Measurements from ENCODE around the gene CHMP5.
A peak's percentile ranks its signal among the peaks of the same experiment; 100 is the strongest.

Gene CHMP5

DNA sequence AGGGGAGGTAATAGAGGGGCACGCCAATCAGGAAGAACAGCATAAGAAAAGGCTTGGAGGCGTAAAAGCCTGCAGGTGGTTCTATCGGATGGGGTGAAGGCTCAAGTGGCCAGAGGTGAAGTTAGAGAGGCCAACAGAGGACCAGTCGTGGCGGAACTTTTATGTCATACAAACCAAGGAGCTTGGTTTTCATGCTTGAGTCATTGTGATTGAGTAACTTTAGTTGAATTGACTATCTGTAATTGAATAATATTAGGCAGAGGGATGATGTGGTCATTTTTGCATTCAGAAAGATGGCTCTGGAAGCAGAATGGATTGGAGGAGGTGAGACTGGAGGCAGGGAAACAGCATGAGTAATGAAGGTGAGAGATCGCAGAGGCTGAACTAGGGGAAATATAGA, 32.0 kb upstream of the CHMP5 start:
- no peak overlapping the region for H3K4me3 ChIP-seq (ENCODE audit: low read depth, low read length)
- TF ChIP-seq, protein P1, sequence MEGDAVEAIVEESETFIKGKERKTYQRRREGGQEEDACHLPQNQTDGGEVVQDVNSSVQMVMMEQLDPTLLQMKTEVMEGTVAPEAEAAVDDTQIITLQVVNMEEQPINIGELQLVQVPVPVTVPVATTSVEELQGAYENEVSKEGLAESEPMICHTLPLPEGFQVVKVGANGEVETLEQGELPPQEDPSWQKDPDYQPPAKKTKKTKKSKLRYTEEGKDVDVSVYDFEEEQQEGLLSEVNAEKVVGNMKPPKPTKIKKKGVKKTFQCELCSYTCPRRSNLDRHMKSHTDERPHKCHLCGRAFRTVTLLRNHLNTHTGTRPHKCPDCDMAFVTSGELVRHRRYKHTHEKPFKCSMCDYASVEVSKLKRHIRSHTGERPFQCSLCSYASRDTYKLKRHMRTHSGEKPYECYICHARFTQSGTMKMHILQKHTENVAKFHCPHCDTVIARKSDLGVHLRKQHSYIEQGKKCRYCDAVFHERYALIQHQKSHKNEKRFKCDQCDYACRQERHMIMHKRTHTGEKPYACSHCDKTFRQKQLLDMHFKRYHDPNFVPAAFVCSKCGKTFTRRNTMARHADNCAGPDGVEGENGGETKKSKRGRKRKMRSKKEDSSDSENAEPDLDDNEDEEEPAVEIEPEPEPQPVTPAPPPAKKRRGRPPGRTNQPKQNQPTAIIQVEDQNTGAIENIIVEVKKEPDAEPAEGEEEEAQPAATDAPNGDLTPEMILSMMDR (IDR thresholded peaks at IDR 0.05; ENCODE audit: control insufficient read depth, extremely low read depth, insufficient read depth), result no peak
- no peak for DNase-seq (ENCODE audit: low read depth)

DNA sequence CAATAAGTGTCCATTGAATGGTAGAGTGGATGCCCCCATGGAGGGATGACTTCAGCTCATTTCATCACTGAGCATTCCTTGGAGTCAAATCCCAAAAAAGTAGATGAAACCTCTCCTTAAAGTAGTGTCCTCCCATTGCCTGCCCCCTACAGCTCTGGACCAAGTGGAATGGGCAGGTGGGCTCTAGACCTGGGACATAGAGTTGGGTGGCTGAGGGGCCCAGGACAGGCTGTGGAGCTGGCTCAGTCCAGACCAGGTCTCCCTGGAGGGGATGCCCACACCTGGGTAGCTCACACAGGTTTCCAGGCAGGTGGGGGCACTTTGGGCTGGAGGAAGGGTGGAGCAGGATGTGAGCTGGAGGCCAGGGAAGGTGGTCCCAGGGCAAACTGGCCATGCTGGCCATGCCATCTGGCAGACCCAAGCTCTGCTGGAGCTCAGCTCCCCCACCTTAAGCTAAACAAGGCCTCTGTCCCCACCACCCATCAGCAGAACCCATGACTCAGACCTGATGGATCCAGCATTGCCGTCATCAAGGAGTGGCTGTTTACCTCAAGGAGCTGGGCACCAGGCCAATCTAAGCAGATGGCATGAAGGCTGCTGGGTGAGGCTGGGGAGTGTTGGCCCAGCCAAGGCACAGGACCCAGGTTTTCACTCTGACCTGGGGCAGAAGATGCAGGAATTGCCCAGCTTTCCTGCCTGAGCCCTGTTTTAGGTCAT, 31.1 kb upstream of the CHMP5 start:
- peak; percentile 74 for DNase-seq (ENCODE audit: low read depth)
- no peak overlapping the region for H3K4me3 ChIP-seq (ENCODE audit: low read depth, low read length)
- TF ChIP-seq, protein P1 (IDR thresholded peaks at IDR 0.05; ENCODE audit: control insufficient read depth, extremely low read depth, insufficient read depth), result no peak

DNA sequence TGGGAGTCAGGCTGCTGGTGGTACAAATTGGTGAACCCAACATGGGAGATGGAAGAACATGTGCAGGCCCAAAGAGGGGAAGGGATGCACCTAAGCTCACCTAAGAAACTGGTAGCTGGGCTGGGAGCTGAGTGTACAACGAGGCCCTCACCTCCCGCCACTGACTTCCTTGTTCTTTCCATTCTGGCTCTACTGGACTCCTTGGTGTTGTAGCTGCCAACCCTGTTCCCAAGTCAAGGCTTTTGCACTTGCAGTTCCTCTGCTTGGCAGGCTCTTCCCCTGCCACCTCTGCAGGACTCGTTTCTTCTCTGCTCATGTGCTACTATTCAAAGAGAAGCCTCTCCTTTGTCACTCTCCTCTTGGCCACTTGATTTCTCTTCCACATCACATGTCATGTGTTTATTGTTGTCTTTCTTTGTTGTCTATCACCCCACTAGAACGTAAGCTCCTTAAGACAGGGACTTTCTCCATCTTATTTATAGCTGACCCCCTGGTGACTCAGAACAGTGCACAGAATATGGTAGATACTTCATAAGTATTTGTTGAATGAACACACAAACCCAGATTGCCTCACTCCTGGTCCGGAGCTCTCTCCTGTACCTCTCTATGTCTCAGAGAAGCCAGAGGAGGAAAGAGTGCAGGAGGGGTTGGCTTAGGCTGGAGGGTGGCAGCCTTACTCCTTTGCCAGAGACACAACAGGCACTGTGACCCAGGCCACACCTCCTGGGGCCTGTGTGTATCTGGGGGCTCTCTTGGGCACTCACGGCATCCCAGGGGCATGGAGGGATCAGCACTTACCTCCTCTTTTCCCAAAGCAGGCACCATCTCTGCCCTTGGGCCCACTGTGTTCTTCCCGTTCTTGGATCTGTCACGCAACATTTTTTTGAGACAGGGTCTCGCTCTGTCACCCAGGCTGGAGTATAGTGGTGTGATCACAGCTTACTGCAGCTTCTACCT, 30.1 kb upstream of the CHMP5 start:
- no peak overlapping the region for H3K4me3 ChIP-seq (ENCODE audit: low read depth, low read length)
- TF ChIP-seq, protein P1 (IDR thresholded peaks at IDR 0.05; ENCODE audit: control insufficient read depth, extremely low read depth, insufficient read depth), result no peak
- no peak for DNase-seq (ENCODE audit: low read depth)

DNA sequence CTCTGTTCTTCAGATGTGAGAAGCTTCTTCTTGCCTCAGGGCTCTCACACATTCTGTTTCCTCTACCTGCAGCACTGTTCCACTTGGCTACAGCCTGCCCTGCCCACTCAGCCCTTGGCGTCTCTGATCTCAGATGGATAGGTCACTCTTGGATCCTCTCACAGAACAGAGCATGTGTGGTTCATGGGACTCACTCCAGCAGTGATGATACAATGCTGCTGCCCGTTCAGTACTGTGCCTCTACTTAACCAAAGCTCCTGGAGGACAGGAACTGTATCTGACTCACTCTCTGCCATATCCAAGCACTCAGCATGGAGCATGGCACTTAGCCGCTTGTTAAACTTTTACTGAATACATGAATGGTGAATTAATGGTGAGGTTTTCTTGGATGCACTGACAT, 28.3 kb upstream of the CHMP5 start:
- TF ChIP-seq, protein P1 (IDR thresholded peaks at IDR 0.05; ENCODE audit: control insufficient read depth, extremely low read depth, insufficient read depth), result no peak
- no peak for DNase-seq (ENCODE audit: low read depth)
- H3K4me3 ChIP-seq (ENCODE audit: low read depth, low read length), result no peak overlapping the region

DNA sequence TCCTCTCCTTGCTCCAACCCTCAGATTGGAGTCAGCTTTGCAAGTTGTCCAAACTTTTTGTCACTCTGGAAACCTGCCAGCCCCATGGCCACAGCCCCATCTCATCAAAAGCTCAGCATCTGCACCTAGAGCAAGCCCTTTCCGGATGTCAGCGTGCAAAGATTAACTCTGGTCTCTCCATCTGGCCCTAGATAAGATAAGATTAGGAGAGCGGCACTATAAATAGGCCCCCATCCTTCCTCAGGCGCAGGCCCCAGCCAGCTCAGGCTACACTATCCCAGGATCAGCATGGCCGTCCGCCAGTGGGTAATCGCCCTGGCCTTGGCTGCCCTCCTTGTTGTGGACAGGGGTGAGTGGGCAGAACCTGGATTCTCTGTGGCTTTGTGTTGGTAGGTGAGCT, 24.9 kb upstream of the CHMP5 start, which contains the start of gene SPINK4:
Gene SPINK4 (plus strand): TSS at position 247 of the 400 bp plus-strand sequence. CDS start 42 bp downstream, at position 289.
- H3K4me3 ChIP-seq (ENCODE audit: low read depth, low read length), result no peak within 1 kb of the TSS
- TF ChIP-seq, protein P1 (IDR thresholded peaks at IDR 0.05; ENCODE audit: control insufficient read depth, extremely low read depth, insufficient read depth), result no peak
- DNase-seq (ENCODE audit: low read depth), result no peak

DNA sequence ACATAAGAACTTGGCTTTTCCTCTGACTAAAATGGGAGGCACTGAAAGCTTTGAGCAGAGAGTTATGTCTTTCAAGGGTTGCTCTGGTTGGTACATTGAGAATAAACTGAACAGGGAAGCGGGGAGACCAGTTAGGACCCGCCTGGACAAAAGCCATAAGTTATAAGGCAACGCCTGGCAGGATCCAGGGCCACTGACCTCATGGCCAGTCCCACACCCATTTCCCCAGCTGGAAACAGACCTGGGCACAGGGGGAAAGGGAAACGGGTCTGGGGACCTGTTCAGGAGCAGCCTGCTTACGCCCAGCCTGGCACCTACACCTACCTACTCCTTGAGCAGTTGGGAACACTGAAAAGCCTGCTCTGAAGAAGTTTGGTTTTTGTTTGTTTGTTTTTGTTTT, 23.6 kb upstream of the CHMP5 start:
- no peak overlapping the region for H3K4me3 ChIP-seq (ENCODE audit: low read depth, low read length)
- DNase-seq (ENCODE audit: low read depth), result no peak
- TF ChIP-seq, protein P1 (IDR thresholded peaks at IDR 0.05; ENCODE audit: control insufficient read depth, extremely low read depth, insufficient read depth), result no peak
